HepG2 (cell line): ENCODE measurements around the gene DHRS1. TPM values are rescaled to one million over a fixed set of nuclear protein-coding genes. Genes with fewer than 3 reads are reported as not detected.

ENCODE experiments used
- CBX5 ChIP-seq: sonication (generic); formaldehyde crosslinking; IDR thresholded peaks from 2 replicates; pipeline ENCODE4 v1.4.0; 2020; ENCODE audit warnings: missing genetic modification reagents, borderline replicate concordance
- CENPBD1 ChIP-seq: sonication (generic); formaldehyde crosslinking; IDR thresholded peaks from 2 replicates; pipeline ENCODE4 v1.8.0; 2022; ENCODE audit warnings: missing genetic modification reagents, low read depth, mild to moderate bottlenecking, borderline replicate concordance
- DR1 ChIP-seq: sonication (generic); formaldehyde crosslinking; IDR thresholded peaks from 2 replicates; pipeline ENCODE4 v1.8.0; 2021; ENCODE audit warnings: mild to moderate bottlenecking, missing genetic modification reagents, inconsistent platforms
- FLYWCH1 ChIP-seq: sonication (generic); formaldehyde crosslinking; IDR thresholded peaks from 2 replicates; pipeline ENCODE4 v1.8.1; 2023; ENCODE audit warnings: mild to moderate bottlenecking, missing genetic modification reagents
- KDM6A ChIP-seq: IDR thresholded peaks from 2 replicates; pipeline ENCODE4 v1.6.1; 2016; ENCODE audit warnings: low read depth
- KLF16 ChIP-seq, 2 experiments: sonication (generic) in 1 of 2; formaldehyde crosslinking in 1 of 2; IDR thresholded peaks; 2 replicates each; pipeline versions ENCODE4 v1.6.1 to v1.8.0; 2016 to 2023; ENCODE audit warnings: missing genetic modification reagents in 2 of 2, missing compliant biosample characterization in 1 of 2
- MAFK ChIP-seq, 2 experiments: IDR thresholded peaks in 1 of 2; conservative IDR thresholded peaks in 1 of 2; 2 replicates each; pipeline ENCODE4 v1.6.1; 2011; ENCODE audit warnings: improper control_type of control experiment in 2 of 2, low read length in 2 of 2
- MXI1 ChIP-seq: IDR thresholded peaks from 3 replicates; pipeline ENCODE4 v1.6.1; 2012; ENCODE audit warnings: low read depth, low read length, inconsistent platforms, borderline replicate concordance
- NFATC3 ChIP-seq: sonication (generic); formaldehyde crosslinking; IDR thresholded peaks from 2 replicates; pipeline ENCODE4 v1.5.1; 2020; ENCODE audit warnings: mild to moderate bottlenecking, missing genetic modification reagents
- NKX3-1 ChIP-seq: sonication (generic); formaldehyde crosslinking; IDR thresholded peaks from 2 replicates; pipeline ENCODE4 v1.5.0; 2020; ENCODE audit warnings: missing genetic modification reagents
- PHF5A ChIP-seq: IDR thresholded peaks from one replicate; pipeline ENCODE4 v1.6.1; 2018; ENCODE audit warnings: low read depth, missing genetic modification reagents; ENCODE audit not compliant: unreplicated experiment
- RBFOX2 ChIP-seq: fragments of 200-400 bp; formaldehyde crosslinking; IDR thresholded peaks from 2 replicates; pipeline ENCODE4 v1.6.1; 2017; ENCODE audit warnings: low read depth, mild to moderate bottlenecking, low read length
- SMYD3 ChIP-seq: sonication (generic); formaldehyde crosslinking; IDR thresholded peaks from 2 replicates; pipeline ENCODE4 v1.8.1; 2023; ENCODE audit warnings: mild to moderate bottlenecking, missing genetic modification reagents
- ZFP62 ChIP-seq: sonication (generic); formaldehyde crosslinking; IDR thresholded peaks from 2 replicates; pipeline ENCODE4 v1.4.0; 2020; ENCODE audit warnings: missing genetic modification reagents
- ZMYM2 ChIP-seq: sonication (generic); formaldehyde crosslinking; IDR thresholded peaks from 2 replicates; pipeline ENCODE4 v1.8.0; 2022; ENCODE audit warnings: mild to moderate bottlenecking, missing genetic modification reagents
- polyA plus RNA-seq, 8 experiments: library from polyadenylated mRNA; depleted of rRNA in 3 of 8; stranded (reverse) in 7 of 8; unstranded in 1 of 8; fragments of >200 nt; fragmentation: Illumina TruSeq in 4 of 8; extraction: Trizol in 4 of 8; gene quantifications; 2 replicates each; pipeline versions ENCODE4 v1.2.1 to v1.2.3, GENCODE V29; 2011 to 2016; ENCODE audit warnings: low read depth in 4 of 8, missing spikeins in 1 of 8, mixed read lengths in 1 of 8; ENCODE audit not compliant: insufficient read depth in 1 of 8
- total RNA-seq, 5 experiments: library from RNA; depleted of rRNA; stranded (reverse); fragments of >200 nt; fragmentation: Illumina TruSeq; extraction: Trizol; gene quantifications; 2 replicates each; pipeline ENCODE4 v1.2.3, GENCODE V29; 2016; ENCODE audit warnings: low read depth in 1 of 5

DHRS1 gene
- total and polyA plus RNA-seq, 2 of the 13 experiments (the other 11 are each of a cell fraction or from before 2014, with no cell fraction given), result 49.8 to 60.8 TPM

- no peak for TF ChIP-seq FLYWCH1 (CRISPR knock-in tag)
- no peak for TF ChIP-seq ZMYM2 (CRISPR knock-in tag)
- no peak for TF ChIP-seq ZFP62 (CRISPR knock-in tag)
- peak; percentile 7; the same call in 1 of the 2 replicates for TF ChIP-seq SMYD3 (CRISPR knock-in tag)
- TF ChIP-seq NFATC3, result peak; percentile 8; the same call in 1 of the 2 replicates
- TF ChIP-seq MAFK (conservative IDR thresholded peaks at IDR 0.05 in 1 of 2, IDR thresholded peaks at IDR 0.05 in 1 of 2; ENCODE audit: low read length in 2 of 2), result no peak
- TF ChIP-seq KDM6A (CRISPR knock-in tag), result no peak
- TF ChIP-seq DR1 (CRISPR knock-in tag), result no peak
- 0 out of 2 replicates have a peak, but pooled peaks have one; percentile 47 for TF ChIP-seq CBX5
- TF ChIP-seq RBFOX2, result peak; percentile 50; the same call in 1 of the 2 replicates
- TF ChIP-seq MXI1, result no peak
- TF ChIP-seq PHF5A (CRISPR knock-in tag), result no peak
- TF ChIP-seq CENPBD1 (CRISPR knock-in tag), result no peak
- TF ChIP-seq KLF16 (CRISPR knock-in tag; IDR thresholded peaks at IDR 0.05), result no peak; a peak in 1 of 4 replicates
- no peak for TF ChIP-seq NKX3-1 (CRISPR knock-in tag)
- TF ChIP-seq, all 625 proteins: peak for 36
Measured at GRCh38 chr14:24308342-24309124, 9.0 kb upstream of the DHRS1 start (continued).
